Measurements from ENCODE around the gene RAB38.

The RAB38 gene

DNA sequence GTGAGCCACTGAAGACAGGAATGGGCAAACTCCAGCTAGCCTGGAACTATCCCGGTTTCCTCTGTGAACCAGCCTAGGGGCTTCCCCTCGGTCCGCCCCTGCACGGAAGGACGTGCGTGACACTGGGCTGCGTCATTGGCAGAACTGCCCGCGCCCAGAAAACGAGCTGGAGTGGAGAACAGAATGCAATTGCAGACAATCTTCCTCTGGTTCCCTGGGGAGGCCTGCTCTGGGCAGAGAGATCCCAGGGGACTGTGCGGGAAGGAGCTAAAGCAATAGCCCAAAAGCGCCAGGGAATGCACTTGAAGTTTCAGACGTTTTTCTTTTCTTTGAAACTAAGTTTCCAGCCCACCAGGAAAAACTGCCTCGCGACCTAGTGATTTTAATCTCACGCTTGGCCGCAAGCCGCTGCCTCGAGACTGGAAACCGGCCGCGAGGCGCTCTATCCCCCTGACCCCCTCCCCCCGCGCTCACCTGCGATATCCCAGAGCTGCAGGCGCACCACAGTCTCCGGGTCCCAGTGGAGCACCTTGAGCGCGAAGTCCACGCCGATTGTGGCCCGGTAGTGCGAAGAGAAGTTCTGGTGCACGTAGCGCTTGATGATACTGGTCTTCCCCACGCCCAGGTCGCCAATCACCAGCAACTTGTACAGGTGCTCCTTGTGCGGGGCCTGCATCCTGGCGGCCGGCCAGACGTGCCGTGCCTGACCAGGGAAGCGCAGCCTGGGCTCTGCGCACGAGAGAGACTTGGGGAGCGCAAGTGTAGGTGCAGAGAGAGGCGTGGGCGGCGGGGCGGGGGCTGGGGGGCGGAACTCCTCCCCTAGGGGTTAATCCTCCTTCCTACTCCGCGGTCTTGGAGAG is at the start of gene RAB38:
Gene RAB38, minus strand, starts transcription at position 735 of the 860 bp plus-strand sequence. Its CDS starts 59 bp downstream, at position 676.
- H3K4me1 Mint-ChIP-seq = peaks cover 67% of the 10 kb centered on the region
- peak; percentile 58 to 63 for DNase-seq
- H3K4me3 Mint-ChIP-seq = peak within 1 kb of the TSS; percentile 84 to 89
- peak; percentile 67 for ATAC-seq
- H3K27me3 Mint-ChIP-seq = no peaks in the 10 kb centered on the region
- no peaks in the 10 kb centered on the region for H3K9me3 Mint-ChIP-seq
- H3K27ac Mint-ChIP-seq = peak within 1 kb of the TSS; percentile 94 to 96

DNA sequence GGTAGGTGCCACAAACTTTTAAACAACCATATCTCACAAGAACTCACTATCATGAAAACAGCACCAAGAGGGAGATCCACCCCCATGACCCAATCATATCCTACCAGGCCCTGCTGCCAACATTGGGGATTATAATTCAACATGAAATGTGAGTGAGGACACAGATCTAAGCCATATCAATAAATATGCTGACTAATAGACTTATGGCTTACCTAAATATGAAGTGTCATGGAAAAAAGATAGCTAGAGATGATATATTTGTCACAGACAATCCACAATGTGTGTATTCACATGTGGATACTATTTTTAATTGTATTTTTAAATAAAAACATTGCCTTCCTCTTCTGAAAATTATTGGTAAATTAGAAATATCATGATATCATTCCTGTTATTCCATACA is 38.2 kb upstream of the RAB38 start:
- no peak overlapping the region for H3K4me3 Mint-ChIP-seq
- no peaks in the 10 kb centered on the region for H3K27me3 Mint-ChIP-seq
- DNase-seq (no peak), ATAC-seq (no peak)
- H3K27ac Mint-ChIP-seq = no peak overlapping the region
- H3K4me1 Mint-ChIP-seq = no peaks in the 10 kb centered on the region
- no peaks in the 10 kb centered on the region for H3K9me3 Mint-ChIP-seq

DNA sequence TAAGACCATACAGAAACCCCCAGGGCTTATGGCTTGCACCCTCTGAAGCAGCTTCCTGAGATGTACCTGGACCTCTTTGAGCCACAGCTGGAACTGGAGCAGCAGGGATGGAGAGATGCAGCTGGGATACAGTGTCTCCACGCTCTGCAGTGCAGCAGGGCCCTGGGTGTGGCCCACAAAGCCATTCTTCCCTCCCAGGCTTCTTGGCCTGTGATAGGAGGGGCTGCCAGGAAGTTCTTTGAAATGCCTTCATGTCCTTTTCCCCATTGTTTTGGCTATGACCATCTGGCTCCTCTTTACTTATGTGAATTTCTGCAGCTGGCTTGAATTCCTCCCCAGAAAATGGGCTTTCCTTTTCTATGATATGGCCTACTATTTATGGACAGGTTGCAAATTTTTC is 37.1 kb upstream of the RAB38 start:
- Mint-ChIP-seq H3K4me3 (no peak overlapping the region), H3K27me3 (no peaks in the 10 kb centered on the region), H3K4me1 (no peaks in the 10 kb centered on the region), H3K27ac (no peak overlapping the region), H3K9me3 (no peaks in the 10 kb centered on the region)
- ATAC-seq = no peak
- no peak for DNase-seq

DNA sequence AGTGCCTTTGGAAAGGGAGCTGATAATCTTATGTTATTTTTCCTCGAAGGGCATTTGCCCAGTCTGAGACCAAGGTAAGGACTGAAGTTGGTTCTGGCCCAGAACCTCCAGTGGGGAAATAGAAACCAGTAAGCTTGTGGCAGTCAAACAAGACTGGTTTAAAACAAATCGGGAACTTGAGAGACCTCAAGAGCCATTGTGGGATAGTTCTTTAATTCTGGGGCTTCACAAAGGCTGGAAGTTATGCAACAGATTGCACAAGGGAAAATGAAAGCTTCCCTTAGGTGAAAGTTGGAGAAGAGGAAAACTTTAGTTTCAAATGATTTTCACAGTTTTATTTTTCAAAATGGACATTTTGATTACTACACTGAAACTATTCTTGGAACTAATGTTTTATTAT is 33.5 kb upstream of the RAB38 start:
- H3K27ac Mint-ChIP-seq = peak overlapping the region in 1 of 2 donors; percentile 19
- no peaks in the 10 kb centered on the region for H3K27me3 Mint-ChIP-seq
- H3K4me3 Mint-ChIP-seq = no peak overlapping the region
- H3K4me1 Mint-ChIP-seq = peaks cover 8% of the 10 kb centered on the region
- DNase-seq (no peak), ATAC-seq (no peak)
- H3K9me3 Mint-ChIP-seq = no peaks in the 10 kb centered on the region

DNA sequence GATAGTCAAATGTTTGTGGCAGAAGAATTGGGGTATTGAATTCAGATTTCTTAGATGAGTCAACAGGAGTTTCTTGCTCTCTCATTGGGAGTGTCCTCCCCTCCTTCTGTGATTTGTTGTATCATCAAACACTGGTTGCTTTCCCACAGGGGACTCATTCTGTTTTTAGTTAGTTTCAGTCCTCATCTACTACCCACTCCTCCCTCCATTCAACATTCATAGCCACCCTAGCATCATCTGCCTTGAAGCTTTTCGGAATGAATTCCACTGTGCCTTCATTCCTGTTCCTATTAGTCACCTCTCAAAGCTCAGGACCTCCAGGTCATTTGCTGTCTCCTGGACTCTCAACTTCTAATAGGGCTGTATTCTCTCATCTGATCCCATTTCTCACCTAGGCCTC is 31.5 kb upstream of the RAB38 start:
- ATAC-seq = peak; percentile 74
- no peak overlapping the region for H3K27ac Mint-ChIP-seq

DNA sequence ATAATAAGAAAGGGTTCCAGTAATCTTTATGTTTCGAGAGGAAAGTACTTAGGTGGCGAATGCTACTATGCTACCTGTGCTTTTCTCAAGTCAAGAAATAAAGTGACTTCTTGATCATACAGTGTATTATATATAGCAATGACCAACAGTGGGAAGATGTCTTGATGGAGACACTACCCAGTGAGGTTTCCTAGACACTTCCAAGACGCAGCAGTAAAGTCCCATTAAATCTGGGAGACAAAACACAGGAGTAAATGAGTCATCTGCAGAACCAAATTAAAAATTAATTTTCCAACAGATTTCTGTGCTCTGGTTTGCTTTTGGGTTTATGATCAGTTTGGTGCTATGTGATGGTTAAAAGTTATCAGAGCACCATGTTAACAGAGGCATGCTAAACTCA is 29.1 kb upstream of the RAB38 start:
- no peak overlapping the region for H3K4me3 Mint-ChIP-seq
- no peaks in the 10 kb centered on the region for H3K9me3 Mint-ChIP-seq
- H3K27me3 Mint-ChIP-seq = no peaks in the 10 kb centered on the region
- H3K4me1 Mint-ChIP-seq = peaks cover 8% of the 10 kb centered on the region
- ATAC-seq = no peak
- DNase-seq = no peak
- H3K27ac Mint-ChIP-seq = no peak overlapping the region

More for the DNA sequence above, 31.5 kb upstream of the RAB38 start:
- Mint-ChIP-seq H3K4me3 (no peak overlapping the region), H3K27me3 (no peaks in the 10 kb centered on the region), H3K4me1 (peaks cover 8% of the 10 kb centered on the region), H3K9me3 (no peaks in the 10 kb centered on the region)
- DNase-seq = no peak

DNA sequence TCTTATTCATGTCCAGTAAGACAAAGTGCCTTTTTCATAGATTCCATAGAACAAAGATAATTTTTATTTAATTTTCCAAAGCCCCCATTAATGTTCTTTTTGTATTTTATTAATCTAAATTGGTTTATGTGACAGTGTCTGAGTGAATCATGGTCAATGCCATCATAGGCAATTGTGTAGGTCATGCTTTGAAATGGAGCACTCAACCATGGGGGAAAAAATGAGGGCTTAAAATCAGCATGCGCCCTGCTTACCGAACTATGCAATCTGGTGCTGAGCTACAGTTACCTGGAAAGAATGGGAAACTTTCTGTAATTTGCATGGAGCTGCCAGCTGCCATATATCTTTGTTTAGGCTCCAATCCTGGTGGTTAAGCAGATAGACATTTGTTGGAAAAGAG is 28.4 kb upstream of the RAB38 start:
- no peaks in the 10 kb centered on the region for H3K27me3 Mint-ChIP-seq
- no peak overlapping the region for H3K27ac Mint-ChIP-seq
- H3K4me1 Mint-ChIP-seq = peaks cover 8% of the 10 kb centered on the region

DNA sequence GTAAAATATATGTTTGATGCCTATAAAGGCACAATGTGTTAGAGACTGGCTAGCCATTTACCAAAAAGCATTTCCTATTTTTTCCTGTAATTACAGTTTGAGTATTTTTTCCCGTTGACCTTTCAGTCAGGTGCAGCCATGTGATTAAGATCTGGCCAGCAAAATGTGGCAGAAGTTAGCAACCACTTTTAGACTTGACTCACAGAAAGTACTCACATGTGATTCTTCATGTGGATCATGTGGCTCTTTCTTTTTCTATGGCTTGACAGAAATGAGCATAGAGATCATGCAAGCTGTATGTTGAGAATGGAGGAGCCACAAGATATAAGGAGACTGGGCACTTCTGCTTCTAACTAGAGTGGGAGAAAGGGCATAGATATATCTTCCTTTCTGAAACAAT is 27.3 kb upstream of the RAB38 start:
- Mint-ChIP-seq H3K27me3 (peaks cover 4% of the 10 kb centered on the region), H3K4me3 (no peak overlapping the region)

More for the DNA sequence above, 28.4 kb upstream of the RAB38 start:
- DNase-seq (no peak), ATAC-seq (no peak)
- no peak overlapping the region for H3K4me3 Mint-ChIP-seq
- H3K9me3 Mint-ChIP-seq = no peaks in the 10 kb centered on the region

DNA sequence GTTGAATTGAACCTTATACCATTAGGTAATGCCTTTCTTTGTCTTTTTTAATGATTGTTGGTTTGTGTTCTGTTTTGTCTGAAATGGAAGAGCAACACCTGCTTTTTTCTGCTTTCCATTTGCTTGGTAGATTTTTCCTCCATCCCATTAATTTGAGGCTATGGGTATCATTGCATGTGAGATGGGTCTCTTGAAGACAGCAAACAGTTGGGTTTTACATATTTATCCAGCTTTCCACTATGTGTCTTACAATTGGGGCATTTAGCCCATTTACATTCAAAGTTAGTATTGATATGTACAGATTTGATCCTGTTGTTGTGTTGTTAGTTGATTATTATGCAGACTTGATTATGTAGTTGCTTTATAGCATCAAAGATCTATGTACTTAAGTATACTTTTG is 21.1 kb upstream of the RAB38 start:
- Mint-ChIP-seq H3K4me3 (no peak overlapping the region), H3K27me3 (peaks cover 41% of the 10 kb centered on the region), H3K4me1 (no peaks in the 10 kb centered on the region), H3K27ac (no peak overlapping the region), H3K9me3 (peaks cover 33 to 36% of the 10 kb centered on the region in 2 donors)
- DNase-seq (no peak), ATAC-seq (no peak)

More for the DNA sequence above, 27.3 kb upstream of the RAB38 start:
- peaks cover 6% of the 10 kb centered on the region in 2 donors for H3K9me3 Mint-ChIP-seq
- DNase-seq (no peak), ATAC-seq (no peak)
- no peak overlapping the region for H3K27ac Mint-ChIP-seq
- H3K4me1 Mint-ChIP-seq = peaks cover 8% of the 10 kb centered on the region

DNA sequence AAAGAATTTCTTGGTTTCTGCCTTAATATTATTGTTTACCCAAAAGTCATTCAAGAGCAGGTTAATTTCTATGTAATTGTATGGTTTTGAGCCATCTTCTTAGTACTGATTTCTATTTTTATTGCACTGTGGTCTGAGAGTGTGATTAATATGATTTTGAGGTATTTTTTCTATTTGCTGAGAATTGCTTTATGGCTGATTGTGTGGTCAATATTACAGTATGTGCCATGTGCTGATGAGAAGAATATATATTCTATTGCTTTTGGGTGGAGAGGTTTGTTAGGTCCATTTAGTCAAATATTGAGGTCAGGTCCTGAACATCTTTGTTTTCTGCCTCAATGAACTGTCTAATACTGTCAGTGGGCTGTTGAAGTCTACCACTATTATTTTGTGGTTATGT is 20.7 kb upstream of the RAB38 start:
- no peak for ATAC-seq
- Mint-ChIP-seq H3K27me3 (peaks cover 41% of the 10 kb centered on the region), H3K9me3 (peaks cover 33 to 36% of the 10 kb centered on the region in 2 donors)

DNA sequence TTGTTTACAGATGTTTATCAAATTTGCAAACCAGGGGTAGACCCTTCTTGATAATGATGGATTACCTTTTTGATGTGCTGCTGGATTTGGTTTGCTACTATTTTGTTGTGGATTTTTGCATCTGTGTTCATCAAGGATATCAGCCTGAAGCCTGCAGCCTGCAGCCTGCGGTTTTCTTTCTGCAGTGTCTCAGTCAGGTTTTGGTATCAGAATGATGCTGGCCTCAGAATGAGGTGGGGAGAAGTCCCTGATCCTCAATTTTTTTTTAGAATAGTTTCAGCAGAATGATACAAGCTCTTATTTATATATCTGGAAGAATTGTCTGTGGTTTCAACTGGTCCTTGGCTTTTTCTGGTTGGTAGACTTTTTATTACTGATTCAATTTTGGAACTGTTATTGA is 19.7 kb upstream of the RAB38 start:
- no peak for DNase-seq
- peaks cover 33 to 36% of the 10 kb centered on the region in 2 donors for H3K9me3 Mint-ChIP-seq
- no peak overlapping the region for H3K4me3 Mint-ChIP-seq
- ATAC-seq = no peak
- no peaks in the 10 kb centered on the region for H3K4me1 Mint-ChIP-seq
- H3K27ac Mint-ChIP-seq = no peak overlapping the region
- H3K27me3 Mint-ChIP-seq = peaks cover 41% of the 10 kb centered on the region

More for the DNA sequence above, 20.7 kb upstream of the RAB38 start:
- DNase-seq = no peak
- Mint-ChIP-seq H3K27ac (no peak overlapping the region), H3K4me3 (no peak overlapping the region), H3K4me1 (no peaks in the 10 kb centered on the region)

DNA sequence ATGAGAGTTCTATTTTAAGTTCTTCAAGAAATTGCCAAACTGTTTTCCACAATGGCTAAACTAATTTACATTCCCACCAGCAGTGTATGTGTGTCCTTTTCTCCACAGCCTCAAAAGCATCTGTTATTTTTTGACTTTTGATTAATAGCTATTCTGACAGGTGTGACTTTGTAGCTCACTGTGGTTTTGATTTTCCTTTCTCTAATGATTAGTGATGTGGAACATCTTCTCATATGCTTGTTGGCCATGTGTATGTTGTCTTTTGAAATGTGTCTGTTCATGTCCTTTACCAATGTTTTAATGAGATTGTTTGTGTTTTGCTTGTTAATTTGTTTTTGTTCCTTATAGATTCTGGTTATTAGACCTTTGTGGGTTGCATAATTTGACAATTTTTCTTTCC is 18.0 kb upstream of the RAB38 start:
- Mint-ChIP-seq H3K4me3 (no peak overlapping the region), H3K4me1 (no peaks in the 10 kb centered on the region), H3K9me3 (peaks cover 33 to 36% of the 10 kb centered on the region in 2 donors), H3K27ac (no peak overlapping the region), H3K27me3 (peaks cover 41% of the 10 kb centered on the region)
- no peak for DNase-seq
- no peak for ATAC-seq

DNA sequence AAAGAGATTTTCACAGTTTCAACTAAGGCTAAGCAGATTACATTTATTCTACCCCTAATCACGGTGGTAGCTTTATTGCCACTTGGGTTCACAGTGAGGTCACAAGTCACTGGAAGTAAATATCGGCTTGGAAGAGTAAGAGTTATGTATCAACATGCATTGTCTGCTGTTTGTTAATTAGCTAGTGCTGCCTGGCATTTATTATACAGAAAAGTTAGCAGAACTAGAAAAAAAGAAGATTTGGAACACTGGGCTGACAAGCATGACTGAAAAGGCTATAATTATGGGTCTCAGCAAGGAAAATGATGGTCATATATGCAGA is 13.7 kb upstream of the RAB38 start:
- Mint-ChIP-seq H3K27ac (no peak overlapping the region), H3K27me3 (peaks cover 3% of the 10 kb centered on the region), H3K9me3 (peaks cover 6 to 29% of the 10 kb centered on the region in 2 donors), H3K4me3 (no peak overlapping the region), H3K4me1 (no peaks in the 10 kb centered on the region)
- ATAC-seq (no peak), DNase-seq (no peak)

DNA sequence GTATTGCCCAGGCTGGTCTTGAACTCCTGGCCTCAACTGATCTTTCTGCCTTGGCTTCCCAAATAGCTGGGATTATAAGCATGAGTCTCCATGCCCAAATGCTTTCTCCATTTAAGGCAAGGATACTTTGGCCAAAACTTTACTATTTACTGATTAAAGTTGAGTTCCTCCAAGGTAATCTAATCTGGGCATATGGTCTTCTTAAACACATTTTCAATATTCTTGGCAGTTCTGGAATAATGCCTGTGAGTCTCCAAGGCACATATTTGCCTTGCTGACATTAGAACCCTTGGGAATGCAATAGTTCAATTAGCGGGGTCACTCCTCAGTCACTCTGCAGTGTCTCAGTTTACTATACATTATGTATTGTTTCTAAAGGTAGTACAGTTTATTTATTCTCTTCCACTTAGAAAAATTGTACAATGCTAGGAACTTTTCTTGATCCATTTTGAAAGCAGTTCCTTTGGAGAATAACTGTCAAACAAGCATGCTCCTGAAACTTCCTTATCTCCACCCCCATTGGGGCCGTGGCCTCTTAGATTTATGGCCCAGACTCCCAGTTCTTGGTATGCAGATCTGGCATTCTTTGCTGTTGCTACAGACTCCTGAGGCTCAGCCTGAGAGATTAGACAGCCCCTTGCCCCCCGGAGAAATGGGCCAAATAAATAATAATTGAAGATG is 13.1 kb upstream of the RAB38 start:
- DNase-seq (no peak), ATAC-seq (no peak)
- Mint-ChIP-seq H3K27me3 (peaks cover 7% of the 10 kb centered on the region), H3K4me3 (no peak overlapping the region), H3K27ac (no peak overlapping the region), H3K9me3 (peaks cover 10 to 26% of the 10 kb centered on the region in 2 donors), H3K4me1 (no peaks in the 10 kb centered on the region)

DNA sequence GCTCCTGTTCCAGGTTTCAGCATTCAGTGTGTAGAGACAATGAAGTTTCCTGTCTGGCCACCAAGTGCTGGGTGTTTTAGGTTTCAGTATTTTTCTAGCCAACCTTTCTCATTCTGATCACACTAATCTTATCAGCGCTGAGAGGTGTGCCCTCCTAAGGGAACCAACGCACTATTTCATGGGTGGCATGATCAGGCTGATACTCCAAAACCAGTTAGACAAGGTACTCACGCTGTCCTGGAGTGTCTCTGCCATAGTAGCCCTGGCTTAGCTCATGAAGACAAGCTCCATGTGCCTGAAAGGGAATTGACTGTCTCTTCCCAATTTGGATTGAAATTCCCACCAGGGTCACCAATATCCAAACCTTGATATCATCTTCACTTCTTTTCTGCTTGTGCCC is 8.0 kb upstream of the RAB38 start:
- DNase-seq = no peak
- Mint-ChIP-seq H3K27me3 (peaks cover 29% of the 10 kb centered on the region), H3K4me3 (no peak overlapping the region), H3K4me1 (peaks cover 34% of the 10 kb centered on the region), H3K27ac (peak overlapping the region in 1 of 2 donors; percentile 1), H3K9me3 (peaks cover 10 to 19% of the 10 kb centered on the region in 2 donors)
- no peak for ATAC-seq

DNA sequence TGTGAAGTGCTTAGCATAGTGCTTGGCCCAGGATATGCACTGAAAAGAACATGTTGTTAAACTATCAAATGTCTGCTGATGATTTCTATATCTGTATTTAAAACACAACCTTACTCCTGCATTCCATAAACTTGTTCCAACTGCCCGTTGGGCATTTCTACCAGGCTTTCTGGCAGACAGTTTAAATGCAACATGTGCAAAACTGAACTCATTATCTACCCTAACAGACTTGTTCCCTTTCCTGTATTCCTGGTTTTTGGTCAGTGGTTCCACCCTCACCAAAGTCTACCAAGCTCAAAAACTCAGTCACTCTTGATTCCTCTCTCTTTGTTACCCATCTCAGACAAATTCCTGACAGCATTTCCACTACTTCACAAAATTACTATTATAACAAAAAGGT is 6.5 kb upstream of the RAB38 start:
- ATAC-seq = no peak
- Mint-ChIP-seq H3K9me3 (peaks cover 10 to 11% of the 10 kb centered on the region in 2 donors), H3K4me3 (no peak overlapping the region), H3K27me3 (peaks cover 29% of the 10 kb centered on the region), H3K4me1 (peaks cover 46% of the 10 kb centered on the region), H3K27ac (peak overlapping the region in 1 of 2 donors; percentile 72)
- no peak for DNase-seq
